GM08714 (cell line): ENCODE results near the gene KAZN.

Experiments used
- H3K4me3 ChIP-seq: fragments of 200-500 bp; sonication (Bioruptor generic); 2 replicates; pipeline ENCODE4 v1.5.1; 2014; ENCODE audit warnings: mild to moderate bottlenecking, low read length, inconsistent platforms
- ZNF274 ChIP-seq: IDR thresholded peaks from 2 replicates; pipeline ENCODE4 v1.6.1; 2012; ENCODE audit warnings: mild to moderate bottlenecking, low read depth, low read length

The KAZN gene

DNA sequence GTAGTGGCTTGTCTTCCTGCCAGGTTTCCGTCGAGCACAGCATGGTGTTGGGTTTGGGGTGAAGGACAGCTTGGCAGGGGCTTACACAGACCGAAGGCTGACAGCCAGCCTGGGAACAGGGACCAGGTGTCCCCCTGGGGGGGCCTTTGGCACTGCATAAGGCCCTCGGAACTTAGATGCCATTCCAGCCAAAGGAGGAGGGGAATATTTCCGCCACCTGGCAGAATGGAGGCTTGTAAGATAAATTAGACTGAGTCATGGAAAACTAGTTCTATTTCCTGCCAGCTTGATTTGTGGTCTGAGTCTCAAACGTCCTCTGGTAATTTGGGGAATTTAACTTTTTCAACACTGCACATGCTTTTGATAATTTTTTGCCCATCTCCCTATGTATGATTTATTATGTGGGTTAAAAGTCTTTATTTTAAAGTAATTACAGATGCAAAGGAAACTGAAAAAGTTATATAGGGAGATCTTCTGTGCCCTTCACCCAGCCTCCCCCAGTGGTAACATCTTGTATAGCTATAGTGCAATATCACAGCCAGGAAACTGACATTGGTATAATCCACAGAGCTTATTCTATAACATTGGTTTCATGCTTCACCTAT lies 543.6 kb downstream of the KAZN start:
- no peak for TF ChIP-seq ZNF274
- no peak overlapping the region for H3K4me3 ChIP-seq

- TF ChIP-seq ZNF274: no peak
- no peak overlapping the region for H3K4me3 ChIP-seq
Observed at GRCh38 chr1:15145327-15145726, 546.8 kb downstream of the KAZN start.

DNA sequence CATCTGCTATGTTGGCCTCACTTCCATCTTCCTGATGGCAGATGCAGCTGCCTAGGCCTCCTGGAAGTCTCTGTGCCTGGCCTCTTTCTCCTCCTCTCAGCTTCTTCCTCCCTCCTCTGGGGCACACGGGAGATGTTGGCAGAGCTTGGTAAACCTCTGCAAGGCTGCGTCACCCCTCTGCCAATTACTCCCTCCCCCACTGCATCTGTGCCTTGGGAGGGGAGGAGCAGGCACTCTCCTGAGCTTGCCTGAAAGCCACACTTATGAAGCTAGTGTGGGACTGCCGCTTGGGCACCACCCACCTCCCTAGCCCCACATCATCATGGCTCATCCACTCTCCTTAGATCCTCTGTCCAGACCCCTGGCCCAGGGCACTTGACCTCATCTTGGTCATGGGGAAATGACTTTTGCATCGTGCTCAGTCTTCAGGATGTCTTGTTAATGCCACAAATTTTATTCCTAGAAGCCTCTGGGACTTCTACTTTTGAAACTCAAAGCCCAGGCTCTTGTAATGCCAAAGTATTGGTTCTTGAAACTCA lies 547.7 kb downstream of the KAZN start:
- TF ChIP-seq ZNF274: no peak
- no peak overlapping the region for H3K4me3 ChIP-seq

GRCh38 chr1:15146971-15147376 lies 548.5 kb downstream of the KAZN start:
- no peak for TF ChIP-seq ZNF274
- H3K4me3 ChIP-seq: no peak overlapping the region

DNA sequence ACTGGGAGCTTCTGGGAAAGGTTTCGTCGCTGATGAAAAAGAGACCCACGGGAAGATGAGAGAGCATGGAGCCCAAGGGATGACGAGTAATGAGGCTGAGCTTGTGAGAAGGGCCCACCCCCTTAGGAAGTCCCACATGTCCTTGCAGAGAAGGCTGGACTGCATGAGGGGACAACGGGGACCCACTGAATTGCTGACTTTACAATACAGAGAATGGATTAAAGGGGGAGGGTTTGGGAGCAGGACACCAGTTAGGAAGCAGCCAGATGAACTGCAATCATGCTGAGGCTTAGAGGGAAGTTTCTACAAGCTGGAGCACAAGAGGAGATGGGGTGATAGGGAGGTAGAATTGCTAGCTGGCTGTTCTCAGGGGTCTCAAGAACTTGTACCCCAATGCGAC lies 549.5 kb downstream of the KAZN start:
- TF ChIP-seq ZNF274: no peak
- no peak overlapping the region for H3K4me3 ChIP-seq

- TF ChIP-seq ZNF274: no peak
- no peak overlapping the region for H3K4me3 ChIP-seq
Observed at GRCh38 chr1:15148475-15148874, 550.0 kb downstream of the KAZN start.

DNA sequence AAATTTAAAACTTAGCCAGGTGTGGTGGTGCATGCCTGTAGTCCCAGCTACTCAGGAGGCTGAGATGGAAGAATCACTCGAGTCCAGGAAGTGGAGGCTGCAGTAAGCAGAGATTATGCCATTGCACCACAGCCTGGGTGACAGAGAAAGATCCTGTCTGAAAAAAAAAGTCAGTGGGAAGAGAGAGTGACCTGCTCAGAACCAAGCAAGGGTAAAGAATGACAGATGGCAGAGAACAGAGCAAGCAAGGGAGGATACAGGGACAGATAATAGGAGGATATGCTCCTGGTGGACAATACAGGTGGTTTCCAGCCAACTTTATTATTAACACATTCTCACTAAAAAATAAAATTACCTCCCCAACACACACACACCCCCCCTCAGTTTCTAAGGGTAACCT lies 550.5 kb downstream of the KAZN start:
- no peak for TF ChIP-seq ZNF274
- no peak overlapping the region for H3K4me3 ChIP-seq

DNA sequence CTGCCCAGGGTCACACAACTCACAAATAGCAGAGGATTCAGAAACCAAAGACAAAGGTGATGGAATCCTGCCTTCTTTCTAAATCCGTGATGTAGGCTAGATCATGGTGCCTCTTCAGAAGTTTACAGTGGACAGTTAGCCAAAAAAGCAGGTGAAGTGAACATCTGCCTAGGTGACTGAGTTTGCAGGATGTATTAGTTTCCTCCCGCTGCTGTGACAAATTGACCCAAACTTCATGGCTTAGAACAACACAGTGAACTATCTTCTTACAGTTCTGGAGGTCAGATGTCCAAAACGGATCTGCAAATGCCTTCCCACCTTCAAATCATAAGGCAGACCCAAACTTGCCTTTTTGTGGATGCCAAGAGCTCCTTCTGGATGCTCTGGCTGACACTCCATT lies 551.9 kb downstream of the KAZN start:
- no peak for TF ChIP-seq ZNF274
- H3K4me3 ChIP-seq: no peak overlapping the region

GRCh38 chr1:15151377-15151806 lies 552.9 kb downstream of the KAZN start:
- H3K4me3 ChIP-seq: no peak overlapping the region
- no peak for TF ChIP-seq ZNF274

GRCh38 chr1:15151871-15152270 lies 553.4 kb downstream of the KAZN start:
- no peak for TF ChIP-seq ZNF274
- no peak overlapping the region for H3K4me3 ChIP-seq

- TF ChIP-seq ZNF274: no peak
- peak overlapping the region; percentile 56; the same call in 1 of the 2 replicates for H3K4me3 ChIP-seq
Observed at GRCh38 chr1:15152318-15153183, 554.1 kb downstream of the KAZN start.

DNA sequence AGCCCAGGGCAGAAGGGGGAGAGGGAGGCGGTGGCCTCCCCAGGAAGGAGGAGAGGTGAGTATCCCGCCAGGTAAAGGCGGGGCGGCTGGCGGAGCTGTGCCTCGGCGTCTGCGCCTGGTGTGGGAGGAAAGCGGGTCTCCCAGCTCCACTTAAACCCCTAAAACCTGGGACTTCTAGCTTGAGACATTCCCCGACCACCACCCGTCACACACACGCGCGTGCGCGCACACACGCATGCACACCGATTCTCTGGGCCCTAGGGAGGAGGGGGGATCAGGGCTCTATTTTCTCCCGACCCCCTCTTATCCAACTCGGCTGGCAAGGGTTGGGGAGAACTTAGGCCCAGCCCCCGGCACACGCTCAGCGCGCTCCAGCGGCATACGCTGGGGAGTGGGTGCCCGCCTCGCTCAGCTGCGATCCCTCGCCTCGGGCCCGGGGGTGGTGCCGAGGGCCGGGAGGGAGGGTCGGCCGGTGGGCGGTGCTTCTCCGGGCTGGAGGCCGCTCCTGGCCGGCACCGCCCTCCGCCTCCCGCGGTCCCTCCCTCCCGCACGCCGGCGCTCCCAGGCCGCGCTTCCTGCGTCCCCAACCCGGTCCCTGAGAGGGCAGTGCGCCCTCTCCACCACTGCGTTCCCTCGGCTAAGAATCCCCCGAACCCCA lies 554.8 kb downstream of the KAZN start, which contains the start of gene TMEM51:
Gene TMEM51, plus strand, starts transcription at position 564 of the 658 bp plus-strand sequence. CDS start 61,341 bp downstream, outside the sequence.
- TF ChIP-seq ZNF274: no peak
- peak within 1 kb of the TSS; percentile 56; the same call in 1 of the 2 replicates for H3K4me3 ChIP-seq

DNA sequence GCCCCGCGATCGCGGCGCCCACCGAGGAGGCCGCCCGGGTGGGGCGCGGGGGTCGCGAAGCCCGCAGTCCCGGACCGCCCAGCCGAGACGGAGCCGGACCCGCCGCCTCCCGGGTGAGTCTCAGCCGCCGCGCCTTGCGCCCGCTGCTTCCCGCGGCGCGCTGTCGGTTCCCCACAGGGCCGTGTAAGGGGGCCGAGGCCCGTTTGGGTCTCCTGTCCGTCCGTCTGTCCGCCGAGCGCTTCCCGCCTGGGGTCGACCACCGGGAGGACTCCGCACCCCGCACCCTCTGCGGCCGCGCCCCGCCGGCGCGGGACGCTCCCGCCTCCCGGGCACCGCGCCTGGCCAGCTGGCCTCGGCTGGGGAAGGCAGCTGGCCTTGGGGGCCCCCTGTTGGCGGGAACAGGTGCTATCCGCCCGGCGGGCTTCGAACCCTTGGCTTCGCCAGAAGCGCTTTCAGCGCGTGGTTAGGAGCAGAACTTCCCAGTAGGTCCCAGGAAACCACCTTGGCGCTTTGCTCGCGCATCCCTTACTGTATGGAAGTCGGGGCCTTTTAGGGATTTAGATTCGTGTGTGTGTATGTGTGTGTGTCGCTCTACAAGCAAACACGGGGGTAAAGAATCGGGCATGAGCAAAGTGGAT lies 555.5 kb downstream of the KAZN start:
- H3K4me3 ChIP-seq: peak overlapping the region; percentile 56; the same call in 1 of the 2 replicates
- TF ChIP-seq ZNF274: no peak
